GM23338 (cell line): ENCODE measurements around the gene CFAP74.

ENCODE experiments used
- CREB1 ChIP-seq: fragments of 250-450 bp; sonication (Bioruptor Pico); IDR thresholded peaks from 2 replicates; pipeline ENCODE4 v1.5.0; 2020; ENCODE audit warnings: low read depth, mild to moderate bottlenecking, moderate library complexity
- EZH2 ChIP-seq: fragments of 200-600 bp; sonication (generic); IDR thresholded peaks from one replicate; pipeline ENCODE4 v1.8.0; 2017; ENCODE audit warnings: antibody characterized with exemption, mild to moderate bottlenecking, low read depth; ENCODE audit not compliant: unreplicated experiment
- EZH2phosphoT487 ChIP-seq: fragments of 200-600 bp; sonication (generic); IDR thresholded peaks from one replicate; pipeline ENCODE4 v1.8.1; 2018; ENCODE audit warnings: antibody characterized with exemption; ENCODE audit not compliant: unreplicated experiment
- JUNB ChIP-seq: IDR thresholded peaks from one replicate; pipeline ENCODE4 v1.6.1; 2016; ENCODE audit warnings: antibody characterized with exemption; ENCODE audit not compliant: unreplicated experiment
- POLR2AphosphoS5 ChIP-seq: IDR thresholded peaks from 2 replicates; pipeline ENCODE4 v1.6.1; 2016; ENCODE audit warnings: antibody characterized with exemption, low read depth
- STAT1 ChIP-seq: IDR thresholded peaks from one replicate; pipeline ENCODE4 v1.6.1; 2016; ENCODE audit warnings: antibody characterized with exemption; ENCODE audit not compliant: unreplicated experiment
- ZNF114 ChIP-seq: fragments of 250-450 bp; sonication (Bioruptor Pico); IDR thresholded peaks from 2 replicates; pipeline ENCODE4 v1.5.0; 2020; ENCODE audit warnings: mild to moderate bottlenecking, moderate library complexity
- ZNF331 ChIP-seq: fragments of 250-450 bp; sonication (Bioruptor Pico); IDR thresholded peaks from 2 replicates; pipeline ENCODE4 v1.5.0; 2020; ENCODE audit warnings: low read depth, mild to moderate bottlenecking, moderate library complexity
- TF ChIP-seq, protein P1 (sequence below), 2 experiments: fragments of 200-600 bp in 1 of 2; sonication (generic) in 1 of 2; conservative IDR thresholded peaks; 2 replicates each; pipeline versions ENCODE4 v1.5.1 to v1.6.1; 2016 to 2017; ENCODE audit warnings: antibody characterized with exemption in 2 of 2, low read depth in 2 of 2, mild to moderate bottlenecking in 2 of 2, moderate library complexity in 1 of 2
- TF ChIP-seq, protein P2 (sequence below): IDR thresholded peaks from one replicate; pipeline ENCODE4 v1.6.1; 2018; ENCODE audit warnings: antibody characterized with exemption; ENCODE audit not compliant: unreplicated experiment
- TF ChIP-seq, protein P3 (sequence below): IDR thresholded peaks from 2 replicates; pipeline ENCODE4 v1.6.1; 2016; ENCODE audit warnings: antibody characterized with exemption
- TF ChIP-seq, protein P4 (sequence below): fragments of 250-450 bp; sonication (Bioruptor Pico); IDR thresholded peaks from 2 replicates; pipeline ENCODE4 v1.5.0; 2020; ENCODE audit warnings: mild to moderate bottlenecking, moderate library complexity

DNA sequence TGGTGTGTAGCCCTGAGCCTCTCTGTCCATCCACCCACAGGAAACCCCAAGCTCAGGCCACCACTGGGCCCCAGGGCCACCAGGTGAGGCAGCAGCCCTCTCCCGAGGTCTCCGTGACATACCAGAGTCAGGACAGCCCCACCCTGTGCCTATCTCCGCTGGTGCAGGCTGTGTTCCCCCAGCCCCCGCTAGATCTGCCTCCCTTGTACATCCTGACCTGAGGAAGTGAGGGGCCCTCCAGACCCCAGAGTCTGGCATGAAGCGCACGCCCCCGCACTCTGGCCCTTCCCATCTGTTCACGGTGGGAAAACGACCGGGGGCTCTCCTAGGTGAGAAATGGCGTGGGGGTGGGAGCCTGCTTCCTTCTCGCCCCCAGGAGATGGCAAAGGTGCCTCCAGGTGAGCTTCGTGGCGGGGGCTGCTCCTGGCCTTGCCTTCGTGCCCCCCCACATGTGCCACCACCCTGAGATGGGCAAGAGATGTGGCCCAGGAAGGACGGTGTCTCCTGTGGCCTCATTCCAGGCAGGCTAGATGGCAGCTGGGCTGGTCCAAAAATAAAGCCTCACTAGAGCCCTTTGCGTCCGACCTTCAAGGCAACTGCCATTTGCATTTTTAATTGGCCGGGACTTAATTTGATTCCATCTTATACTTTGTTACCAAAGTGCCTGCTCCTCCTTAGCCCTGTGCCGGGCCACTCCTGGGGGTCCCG, 18.6 kb upstream of the CFAP74 start:
- TF ChIP-seq, protein P1, sequence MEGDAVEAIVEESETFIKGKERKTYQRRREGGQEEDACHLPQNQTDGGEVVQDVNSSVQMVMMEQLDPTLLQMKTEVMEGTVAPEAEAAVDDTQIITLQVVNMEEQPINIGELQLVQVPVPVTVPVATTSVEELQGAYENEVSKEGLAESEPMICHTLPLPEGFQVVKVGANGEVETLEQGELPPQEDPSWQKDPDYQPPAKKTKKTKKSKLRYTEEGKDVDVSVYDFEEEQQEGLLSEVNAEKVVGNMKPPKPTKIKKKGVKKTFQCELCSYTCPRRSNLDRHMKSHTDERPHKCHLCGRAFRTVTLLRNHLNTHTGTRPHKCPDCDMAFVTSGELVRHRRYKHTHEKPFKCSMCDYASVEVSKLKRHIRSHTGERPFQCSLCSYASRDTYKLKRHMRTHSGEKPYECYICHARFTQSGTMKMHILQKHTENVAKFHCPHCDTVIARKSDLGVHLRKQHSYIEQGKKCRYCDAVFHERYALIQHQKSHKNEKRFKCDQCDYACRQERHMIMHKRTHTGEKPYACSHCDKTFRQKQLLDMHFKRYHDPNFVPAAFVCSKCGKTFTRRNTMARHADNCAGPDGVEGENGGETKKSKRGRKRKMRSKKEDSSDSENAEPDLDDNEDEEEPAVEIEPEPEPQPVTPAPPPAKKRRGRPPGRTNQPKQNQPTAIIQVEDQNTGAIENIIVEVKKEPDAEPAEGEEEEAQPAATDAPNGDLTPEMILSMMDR (conservative IDR thresholded peaks at IDR 0.05; ENCODE audit: low read depth in 2 of 2) = no peak
- TF ChIP-seq POLR2AphosphoS5 (no peak), EZH2 (no peak), ZNF331 (CRISPR knock-in tag) (no peak), EZH2phosphoT487 (no peak), JUNB (no peak), CREB1 (CRISPR knock-in tag) (no peak), ZNF114 (CRISPR knock-in tag) (no peak), STAT1 (no peak)
- TF ChIP-seq, protein P2, sequence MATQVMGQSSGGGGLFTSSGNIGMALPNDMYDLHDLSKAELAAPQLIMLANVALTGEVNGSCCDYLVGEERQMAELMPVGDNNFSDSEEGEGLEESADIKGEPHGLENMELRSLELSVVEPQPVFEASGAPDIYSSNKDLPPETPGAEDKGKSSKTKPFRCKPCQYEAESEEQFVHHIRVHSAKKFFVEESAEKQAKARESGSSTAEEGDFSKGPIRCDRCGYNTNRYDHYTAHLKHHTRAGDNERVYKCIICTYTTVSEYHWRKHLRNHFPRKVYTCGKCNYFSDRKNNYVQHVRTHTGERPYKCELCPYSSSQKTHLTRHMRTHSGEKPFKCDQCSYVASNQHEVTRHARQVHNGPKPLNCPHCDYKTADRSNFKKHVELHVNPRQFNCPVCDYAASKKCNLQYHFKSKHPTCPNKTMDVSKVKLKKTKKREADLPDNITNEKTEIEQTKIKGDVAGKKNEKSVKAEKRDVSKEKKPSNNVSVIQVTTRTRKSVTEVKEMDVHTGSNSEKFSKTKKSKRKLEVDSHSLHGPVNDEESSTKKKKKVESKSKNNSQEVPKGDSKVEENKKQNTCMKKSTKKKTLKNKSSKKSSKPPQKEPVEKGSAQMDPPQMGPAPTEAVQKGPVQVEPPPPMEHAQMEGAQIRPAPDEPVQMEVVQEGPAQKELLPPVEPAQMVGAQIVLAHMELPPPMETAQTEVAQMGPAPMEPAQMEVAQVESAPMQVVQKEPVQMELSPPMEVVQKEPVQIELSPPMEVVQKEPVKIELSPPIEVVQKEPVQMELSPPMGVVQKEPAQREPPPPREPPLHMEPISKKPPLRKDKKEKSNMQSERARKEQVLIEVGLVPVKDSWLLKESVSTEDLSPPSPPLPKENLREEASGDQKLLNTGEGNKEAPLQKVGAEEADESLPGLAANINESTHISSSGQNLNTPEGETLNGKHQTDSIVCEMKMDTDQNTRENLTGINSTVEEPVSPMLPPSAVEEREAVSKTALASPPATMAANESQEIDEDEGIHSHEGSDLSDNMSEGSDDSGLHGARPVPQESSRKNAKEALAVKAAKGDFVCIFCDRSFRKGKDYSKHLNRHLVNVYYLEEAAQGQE = no peak
- TF ChIP-seq, protein P3, sequence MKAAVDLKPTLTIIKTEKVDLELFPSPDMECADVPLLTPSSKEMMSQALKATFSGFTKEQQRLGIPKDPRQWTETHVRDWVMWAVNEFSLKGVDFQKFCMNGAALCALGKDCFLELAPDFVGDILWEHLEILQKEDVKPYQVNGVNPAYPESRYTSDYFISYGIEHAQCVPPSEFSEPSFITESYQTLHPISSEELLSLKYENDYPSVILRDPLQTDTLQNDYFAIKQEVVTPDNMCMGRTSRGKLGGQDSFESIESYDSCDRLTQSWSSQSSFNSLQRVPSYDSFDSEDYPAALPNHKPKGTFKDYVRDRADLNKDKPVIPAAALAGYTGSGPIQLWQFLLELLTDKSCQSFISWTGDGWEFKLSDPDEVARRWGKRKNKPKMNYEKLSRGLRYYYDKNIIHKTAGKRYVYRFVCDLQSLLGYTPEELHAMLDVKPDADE = no peak
- TF ChIP-seq, protein P4, sequence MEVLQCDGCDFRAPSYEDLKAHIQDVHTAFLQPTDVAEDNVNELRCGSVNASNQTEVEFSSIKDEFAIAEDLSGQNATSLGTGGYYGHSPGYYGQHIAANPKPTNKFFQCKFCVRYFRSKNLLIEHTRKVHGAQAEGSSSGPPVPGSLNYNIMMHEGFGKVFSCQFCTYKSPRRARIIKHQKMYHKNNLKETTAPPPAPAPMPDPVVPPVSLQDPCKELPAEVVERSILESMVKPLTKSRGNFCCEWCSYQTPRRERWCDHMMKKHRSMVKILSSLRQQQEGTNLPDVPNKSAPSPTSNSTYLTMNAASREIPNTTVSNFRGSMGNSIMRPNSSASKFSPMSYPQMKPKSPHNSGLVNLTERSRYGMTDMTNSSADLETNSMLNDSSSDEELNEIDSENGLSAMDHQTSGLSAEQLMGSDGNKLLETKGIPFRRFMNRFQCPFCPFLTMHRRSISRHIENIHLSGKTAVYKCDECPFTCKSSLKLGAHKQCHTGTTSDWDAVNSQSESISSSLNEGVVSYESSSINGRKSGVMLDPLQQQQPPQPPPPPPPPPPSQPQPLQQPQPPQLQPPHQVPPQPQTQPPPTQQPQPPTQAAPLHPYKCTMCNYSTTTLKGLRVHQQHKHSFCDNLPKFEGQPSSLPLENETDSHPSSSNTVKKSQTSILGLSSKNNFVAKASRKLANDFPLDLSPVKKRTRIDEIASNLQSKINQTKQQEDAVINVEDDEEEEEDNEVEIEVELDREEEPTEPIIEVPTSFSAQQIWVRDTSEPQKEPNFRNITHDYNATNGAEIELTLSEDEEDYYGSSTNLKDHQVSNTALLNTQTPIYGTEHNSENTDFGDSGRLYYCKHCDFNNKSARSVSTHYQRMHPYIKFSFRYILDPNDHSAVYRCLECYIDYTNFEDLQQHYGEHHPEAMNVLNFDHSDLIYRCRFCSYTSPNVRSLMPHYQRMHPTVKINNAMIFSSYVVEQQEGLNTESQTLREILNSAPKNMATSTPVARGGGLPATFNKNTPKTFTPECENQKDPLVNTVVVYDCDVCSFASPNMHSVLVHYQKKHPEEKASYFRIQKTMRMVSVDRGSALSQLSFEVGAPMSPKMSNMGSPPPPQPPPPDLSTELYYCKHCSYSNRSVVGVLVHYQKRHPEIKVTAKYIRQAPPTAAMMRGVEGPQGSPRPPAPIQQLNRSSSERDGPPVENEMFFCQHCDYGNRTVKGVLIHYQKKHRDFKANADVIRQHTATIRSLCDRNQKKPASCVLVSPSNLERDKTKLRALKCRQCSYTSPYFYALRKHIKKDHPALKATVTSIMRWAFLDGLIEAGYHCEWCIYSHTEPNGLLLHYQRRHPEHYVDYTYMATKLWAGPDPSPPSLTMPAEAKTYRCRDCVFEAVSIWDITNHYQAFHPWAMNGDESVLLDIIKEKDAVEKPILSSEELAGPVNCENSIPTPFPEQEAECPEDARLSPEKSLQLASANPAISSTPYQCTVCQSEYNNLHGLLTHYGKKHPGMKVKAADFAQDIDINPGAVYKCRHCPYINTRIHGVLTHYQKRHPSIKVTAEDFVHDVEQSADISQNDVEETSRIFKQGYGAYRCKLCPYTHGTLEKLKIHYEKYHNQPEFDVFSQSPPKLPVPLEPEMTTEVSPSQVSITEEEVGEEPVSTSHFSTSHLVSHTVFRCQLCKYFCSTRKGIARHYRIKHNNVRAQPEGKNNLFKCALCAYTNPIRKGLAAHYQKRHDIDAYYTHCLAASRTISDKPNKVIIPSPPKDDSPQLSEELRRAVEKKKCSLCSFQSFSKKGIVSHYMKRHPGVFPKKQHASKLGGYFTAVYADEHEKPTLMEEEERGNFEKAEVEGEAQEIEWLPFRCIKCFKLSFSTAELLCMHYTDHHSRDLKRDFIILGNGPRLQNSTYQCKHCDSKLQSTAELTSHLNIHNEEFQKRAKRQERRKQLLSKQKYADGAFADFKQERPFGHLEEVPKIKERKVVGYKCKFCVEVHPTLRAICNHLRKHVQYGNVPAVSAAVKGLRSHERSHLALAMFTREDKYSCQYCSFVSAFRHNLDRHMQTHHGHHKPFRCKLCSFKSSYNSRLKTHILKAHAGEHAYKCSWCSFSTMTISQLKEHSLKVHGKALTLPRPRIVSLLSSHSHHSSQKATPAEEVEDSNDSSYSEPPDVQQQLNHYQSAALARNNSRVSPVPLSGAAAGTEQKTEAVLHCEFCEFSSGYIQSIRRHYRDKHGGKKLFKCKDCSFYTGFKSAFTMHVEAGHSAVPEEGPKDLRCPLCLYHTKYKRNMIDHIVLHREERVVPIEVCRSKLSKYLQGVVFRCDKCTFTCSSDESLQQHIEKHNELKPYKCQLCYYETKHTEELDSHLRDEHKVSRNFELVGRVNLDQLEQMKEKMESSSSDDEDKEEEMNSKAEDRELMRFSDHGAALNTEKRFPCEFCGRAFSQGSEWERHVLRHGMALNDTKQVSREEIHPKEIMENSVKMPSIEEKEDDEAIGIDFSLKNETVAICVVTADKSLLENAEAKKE (CRISPR knock-in tag) = no peak
